Heart right ventricle (tissue), 16 donors: ENCODE results near the gene COG5. TPM values are rescaled to one million over a fixed set of nuclear protein-coding genes. Genes with fewer than 3 reads are reported as not detected.

Experiments used
- ATAC-seq, 8 donors: fragments of 200-7000 bp; cut with Tn5 transposase; one replicate each; pipeline ENCODE4 v1.9.1; 2020; ENCODE audit warnings: mild to moderate bottlenecking in 8 of 8, moderate library complexity in 8 of 8, moderate number of reproducible peaks in 1 of 8
- DNase-seq, 2 donors: peaks; one replicate each; pipeline ENCODE4 v3.0.0-alpha.2; 2020
- H3K27ac ChIP-seq, 10 donors: fragments of 200-600 bp; sonication (generic) in 2 of 10; one replicate each; pipeline versions ENCODE4 v1.5.0 to v1.8.0; 2020 to 2022; ENCODE audit warnings: mild to moderate bottlenecking in 3 of 10
- H3K27me3 ChIP-seq, 7 donors: fragments of 200-600 bp; one replicate each; pipeline ENCODE4 v1.8.0; 2021 to 2022; ENCODE audit warnings: mild to moderate bottlenecking in 2 of 7
- H3K36me3 ChIP-seq, 9 donors: fragments of 200-600 bp; sonication (generic) in 1 of 9; one replicate each; pipeline versions ENCODE4 v1.5.0 to v1.8.0; 2020 to 2022; ENCODE audit warnings: mild to moderate bottlenecking in 2 of 9
- H3K4me1 ChIP-seq, 9 donors: fragments of 200-600 bp; sonication (generic) in 1 of 9; one replicate each; pipeline versions ENCODE4 v1.5.0 to v1.8.0; 2020 to 2022; ENCODE audit warnings: mild to moderate bottlenecking in 4 of 9
- H3K4me3 ChIP-seq, 10 donors: fragments of 200-600 bp; sonication (generic) in 2 of 10; one replicate each; pipeline versions ENCODE4 v1.5.0 to v1.8.0; 2020 to 2022; ENCODE audit warnings: mild to moderate bottlenecking in 7 of 10, moderate library complexity in 2 of 10
- H3K9me3 ChIP-seq, 11 donors: fragments of 200-600 bp in 10 of 11; sonication (generic) in 2 of 11; one replicate each; pipeline versions ENCODE4 v1.5.0 to v1.8.0; 2013 to 2022; ENCODE audit warnings: mild to moderate bottlenecking in 2 of 11, control low read depth in 1 of 11, moderate library complexity in 1 of 11
- CTCF ChIP-seq, 9 donors: fragments of 200-600 bp; sonication (generic) in 2 of 9; IDR thresholded peaks; one replicate each; pipeline versions ENCODE4 v1.5.0 to v1.8.0; 2021 to 2022; ENCODE audit warnings: antibody characterized with exemption in 9 of 9, mild to moderate bottlenecking in 5 of 9, moderate library complexity in 1 of 9
- WGBS, 2 donors: extraction: QIAGEN DNeasy Blood & Tissue Kit; methylation state at CpG; one replicate each; pipeline ENCODE4 v1.1.7; 2013; ENCODE audit warnings: inconsistent platforms in 1 of 2; 5-methylcytosine and 5-hydroxymethylcytosine counted together
- intact Hi-C, 10 donors: fragments of 100-400 bp; cut with DNase I; formaldehyde crosslinking; loops; one replicate each; pipeline versions ENCODE4 v1.11.1 to v1.14.2; 2022
- polyA plus RNA-seq, 2 donors: library from polyadenylated mRNA; stranded (reverse); fragments of 200-250 nt; gene quantifications; one replicate each; pipeline ENCODE4 v1.2.3, GENCODE V29; 2013
- total RNA-seq, 10 donors: library from RNA; stranded (reverse); fragmentation: NEBNext Ultra II Directional in 3 of 10; extraction: Animal tissue kit (Norgen Biotek cat#: 25700) in 3 of 10; gene quantifications; one replicate each; pipeline versions ENCODE4 v1.2.1 to v1.2.4, GENCODE V29; 2021 to 2023
- donor health status: Arrhythmogenic right ventricular cardiomyopathy.
- donor health status: ischemic (EF 13 %, LVEDD 7.1; RV severe dilation, severe dysfunction).
- donor health status: healthy with polysubstance abuse.
- donor health status: DM: no; HTN: yes; CAD: no.
- donor health status: DM: no; HTN: no; CAD: no.
- donor health status: ischemic (EF 25% LVEDD 6.9; RV normal size, moderate dysfunction).
- donor health status: ischemic (EF 25% LVEDD 5.7; RV mildly dilated, moderate dysfunction).
- donor health status: healthy.
- donor health status: DM: yes; HTN: yes; CAD: no.
- donor health status: Ischemic cardiomyopathy.
- donor health status: ischemic (EF 35%, LVEDD 5.7; RV mildly dilated, moderate dysfunction).
- donor health status: nonischemic (EF 11% LVEDD 7.7; RV severe dilation, severe dysfunction).
- donor health status: DM: yes; HTN: yes; CAD: no.
- donor health status: PGD.
- donor health status: ischemic (EF 29% LVEDD 5.4; RV normal size, mild dysfunction).
- donor health status: nonischemic (EF 23%, LVEDD 6.1; RV moderate dilation, normal function).

COG5 gene
- total and polyA plus RNA-seq, 12 donors = 8.4 to 65.8 (median 52.2) TPM

GRCh38 chr7:107203607-107204006 lies 360.1 kb downstream of the COG5 start:
- peaks cover 0 to 100% (median 43%) of the 10 kb centered on the region in 9 donors for H3K36me3 ChIP-seq
- no peak for TF ChIP-seq CTCF (IDR thresholded peaks at IDR 0.05)
- ATAC-seq (no peak), DNase-seq (no peak)
- peaks cover 5 to 32% (median 18%) of the 10 kb centered on the region in 9 donors for H3K4me1 ChIP-seq
- H3K9me3 ChIP-seq = no peaks in the 10 kb centered on the region
- peak overlapping the region in 1 of 10 donors; percentile 16 for H3K27ac ChIP-seq
- H3K27me3 ChIP-seq = no peaks in the 10 kb centered on the region
- no peak overlapping the region for H3K4me3 ChIP-seq
- intact Hi-C loops = loop anchor here in 7 of 10 donors (5.0 to 10.0 kb wide), 8 partner anchors 251 to 671 kb away; partner anchors contain the start of gene BCAP29 (in 1 of the 7)
- WGBS, 2 donors = 91 to 96% methylated on average over 7 of the region's 7 CpGs

DNA sequence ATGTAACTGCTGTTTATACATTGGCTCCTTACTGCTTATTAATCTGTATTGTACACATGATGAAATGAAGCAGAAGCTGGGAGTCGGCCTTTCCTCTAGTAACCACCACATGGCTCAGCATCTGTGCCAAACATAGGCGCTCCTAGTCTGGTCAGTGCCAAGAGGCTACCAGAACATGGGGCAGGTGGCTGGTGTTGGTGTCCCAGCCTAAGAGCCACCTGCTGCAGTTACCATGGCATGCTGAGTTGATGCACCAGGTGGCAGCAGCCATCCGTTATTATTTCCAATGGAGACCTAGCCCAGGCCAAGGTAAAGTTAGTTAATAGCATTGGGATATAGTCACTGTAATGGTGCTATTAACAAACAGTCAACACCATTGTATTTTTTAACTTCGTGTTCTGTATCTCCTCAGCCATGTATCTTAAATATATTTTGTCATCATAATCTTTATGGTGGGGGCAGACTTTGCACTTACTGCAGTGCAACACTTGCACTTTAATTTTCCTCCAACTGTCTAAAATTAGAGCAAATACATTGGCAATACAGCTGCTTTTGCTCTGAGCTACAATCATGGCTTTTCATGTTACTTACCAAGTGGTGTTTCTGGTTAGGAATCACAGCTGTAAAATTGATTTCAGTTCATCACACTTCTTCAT lies 361.8 kb downstream of the COG5 start:
- no peaks in the 10 kb centered on the region for H3K9me3 ChIP-seq
- 34 to 55% methylated on average over 4 of the region's 4 CpGs for WGBS, 2 donors
- peaks cover 0 to 15% (median 2%) of the 10 kb centered on the region in 9 donors for H3K4me1 ChIP-seq
- peak in 8 of 9 donors; percentile 29 to 73 (median 62) for TF ChIP-seq CTCF (IDR thresholded peaks at IDR 0.05)
- ATAC-seq (peak; percentile 79 to 94 (median 86)), DNase-seq (peak; percentile 50 to 51)
- intact Hi-C loops = loop anchor here in 7 of 10 donors (2.0 to 10.0 kb wide), 9 partner anchors 253 to 673 kb away; partner anchors contain the start of gene BCAP29 (in 2 of the 7)
- H3K36me3 ChIP-seq = peaks cover 0 to 100% (median 50%) of the 10 kb centered on the region in 9 donors
- H3K4me3 ChIP-seq = no peak overlapping the region
- no peaks in the 10 kb centered on the region for H3K27me3 ChIP-seq
- peak overlapping the region in 6 of 10 donors; percentile 18 to 56 (median 46) for H3K27ac ChIP-seq

- ATAC-seq (no peak), DNase-seq (no peak)
- Histone ChIP-seq H3K4me1 (peaks cover 0 to 17% (median 10%) of the 10 kb centered on the region in 9 donors), H3K4me3 (no peak overlapping the region), H3K9me3 (no peaks in the 10 kb centered on the region), H3K36me3 (peaks cover 0 to 100% (median 46%) of the 10 kb centered on the region in 9 donors), H3K27me3 (no peaks in the 10 kb centered on the region), H3K27ac (no peak overlapping the region)
- intact Hi-C loops = loop anchor here in 4 of 10 donors (5.0 to 10.0 kb wide), 4 partner anchors 388 to 678 kb away; partner anchors contain the start of gene BCAP29 (in 1 of the 4)
- WGBS, 2 donors = 91 to 92% methylated on average over 10 of the region's 10 CpGs
- TF ChIP-seq CTCF (IDR thresholded peaks at IDR 0.05) = no peak
Observed at GRCh38 chr7:107196834-107197610, 366.7 kb downstream of the COG5 start.

GRCh38 chr7:107194052-107194451 lies 369.7 kb downstream of the COG5 start:
- intact Hi-C loops = loop anchor here in 3 of 10 donors (10.0 kb wide), 3 partner anchors 391 to 681 kb away; partner anchors contain the start of gene BCAP29 (in 1 of the 3)
- no peak for DNase-seq
- Histone ChIP-seq H3K4me1 (peaks cover 0 to 16% (median 9%) of the 10 kb centered on the region in 9 donors), H3K4me3 (no peak overlapping the region), H3K27ac (peak overlapping the region in 4 of 10 donors; percentile 11 to 42 (median 14)), H3K36me3 (peaks cover 0 to 100% (median 46%) of the 10 kb centered on the region in 9 donors), H3K9me3 (no peaks in the 10 kb centered on the region), H3K27me3 (no peaks in the 10 kb centered on the region)
- ATAC-seq = no peak
- WGBS, 2 donors = 25 to 32% methylated on average over 1 of the region's 1 CpG
- peak in 4 of 9 donors; percentile 15 to 20 (median 19) for TF ChIP-seq CTCF (IDR thresholded peaks at IDR 0.05)
